ENCODE results near the gene ELOB.

DNA sequence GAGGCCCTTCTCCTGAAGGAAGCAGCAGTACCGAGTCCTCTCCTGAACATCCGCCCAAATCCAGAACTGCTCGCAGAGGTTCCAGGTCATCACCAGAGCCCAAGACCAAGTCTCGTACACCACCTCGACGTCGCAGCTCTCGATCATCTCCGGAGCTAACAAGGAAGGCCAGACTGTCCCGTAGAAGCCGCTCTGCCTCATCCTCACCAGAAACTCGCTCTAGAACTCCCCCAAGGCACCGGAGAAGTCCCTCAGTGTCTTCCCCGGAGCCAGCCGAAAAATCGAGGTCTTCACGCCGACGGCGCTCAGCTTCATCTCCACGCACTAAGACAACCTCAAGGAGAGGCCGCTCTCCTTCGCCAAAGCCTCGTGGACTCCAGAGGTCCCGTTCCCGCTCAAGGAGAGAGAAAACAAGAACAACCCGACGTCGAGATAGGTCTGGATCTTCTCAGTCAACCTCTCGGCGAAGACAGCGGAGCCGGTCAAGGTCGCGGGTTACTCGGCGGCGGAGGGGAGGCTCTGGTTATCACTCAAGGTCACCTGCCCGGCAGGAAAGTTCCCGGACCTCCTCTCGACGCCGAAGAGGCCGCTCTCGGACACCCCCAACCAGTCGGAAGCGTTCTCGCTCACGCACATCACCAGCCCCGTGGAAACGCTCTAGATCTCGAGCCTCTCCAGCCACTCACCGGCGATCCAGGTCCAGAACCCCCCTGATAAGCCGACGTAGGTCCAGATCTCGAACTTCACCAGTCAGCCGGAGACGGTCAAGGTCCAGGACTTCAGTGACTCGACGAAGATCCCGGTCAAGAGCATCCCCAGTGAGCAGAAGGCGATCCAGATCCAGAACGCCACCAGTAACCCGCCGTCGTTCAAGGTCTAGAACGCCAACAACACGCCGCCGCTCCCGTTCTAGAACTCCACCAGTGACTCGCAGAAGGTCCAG lies 11.3 kb downstream of the ELOB start:
- no peak for TF ChIP-seq POLR2A (IDR thresholded peaks at IDR 0.05)
- TF ChIP-seq, protein P1, sequence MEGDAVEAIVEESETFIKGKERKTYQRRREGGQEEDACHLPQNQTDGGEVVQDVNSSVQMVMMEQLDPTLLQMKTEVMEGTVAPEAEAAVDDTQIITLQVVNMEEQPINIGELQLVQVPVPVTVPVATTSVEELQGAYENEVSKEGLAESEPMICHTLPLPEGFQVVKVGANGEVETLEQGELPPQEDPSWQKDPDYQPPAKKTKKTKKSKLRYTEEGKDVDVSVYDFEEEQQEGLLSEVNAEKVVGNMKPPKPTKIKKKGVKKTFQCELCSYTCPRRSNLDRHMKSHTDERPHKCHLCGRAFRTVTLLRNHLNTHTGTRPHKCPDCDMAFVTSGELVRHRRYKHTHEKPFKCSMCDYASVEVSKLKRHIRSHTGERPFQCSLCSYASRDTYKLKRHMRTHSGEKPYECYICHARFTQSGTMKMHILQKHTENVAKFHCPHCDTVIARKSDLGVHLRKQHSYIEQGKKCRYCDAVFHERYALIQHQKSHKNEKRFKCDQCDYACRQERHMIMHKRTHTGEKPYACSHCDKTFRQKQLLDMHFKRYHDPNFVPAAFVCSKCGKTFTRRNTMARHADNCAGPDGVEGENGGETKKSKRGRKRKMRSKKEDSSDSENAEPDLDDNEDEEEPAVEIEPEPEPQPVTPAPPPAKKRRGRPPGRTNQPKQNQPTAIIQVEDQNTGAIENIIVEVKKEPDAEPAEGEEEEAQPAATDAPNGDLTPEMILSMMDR (IDR thresholded peaks at IDR 0.05 in 4 of 5, conservative IDR thresholded peaks at IDR 0.05 in 1 of 5) = no peak
